ENCODE data around the gene KIF26B.

Gene KIF26B

DNA sequence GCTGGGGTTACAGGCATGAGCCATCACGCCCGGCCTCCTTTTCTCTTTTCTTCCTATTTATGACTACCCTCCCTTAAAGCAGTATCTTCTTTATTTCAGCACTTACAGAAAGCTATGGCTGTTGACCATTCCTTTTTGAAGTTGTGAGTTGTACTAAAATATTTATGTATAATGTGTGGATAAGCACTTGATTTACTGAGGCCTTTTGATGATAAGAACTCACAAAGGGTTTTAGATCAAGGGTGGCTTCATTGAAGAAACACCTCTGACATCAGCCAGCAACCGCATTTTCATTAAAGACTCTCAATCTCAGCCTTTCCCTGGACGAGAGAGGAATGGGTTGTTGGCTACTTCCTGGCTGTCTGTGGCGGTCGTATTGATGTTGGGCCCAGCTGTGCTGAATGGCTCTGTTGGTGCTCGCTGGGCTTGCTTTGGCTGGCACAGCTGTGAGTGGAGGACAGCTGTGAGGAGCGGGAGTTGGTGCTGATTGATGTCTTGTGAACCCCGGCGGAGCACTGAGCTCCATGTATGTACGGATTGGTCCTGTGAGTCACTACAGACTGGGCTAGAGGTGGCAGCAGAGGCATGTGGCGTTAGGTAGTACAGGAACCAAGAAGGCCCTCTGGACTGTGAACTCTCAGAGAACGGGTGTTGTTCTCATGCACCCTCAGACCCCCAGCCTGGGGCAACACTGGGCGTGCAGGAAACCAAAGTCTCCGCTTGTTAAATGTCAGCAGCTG lies 208.8 kb downstream of the KIF26B start:
- DNase-seq, result no peak

GRCh38 chr1:245365095-245366020 lies 210.6 kb downstream of the KIF26B start:
- no peak for DNase-seq

DNA sequence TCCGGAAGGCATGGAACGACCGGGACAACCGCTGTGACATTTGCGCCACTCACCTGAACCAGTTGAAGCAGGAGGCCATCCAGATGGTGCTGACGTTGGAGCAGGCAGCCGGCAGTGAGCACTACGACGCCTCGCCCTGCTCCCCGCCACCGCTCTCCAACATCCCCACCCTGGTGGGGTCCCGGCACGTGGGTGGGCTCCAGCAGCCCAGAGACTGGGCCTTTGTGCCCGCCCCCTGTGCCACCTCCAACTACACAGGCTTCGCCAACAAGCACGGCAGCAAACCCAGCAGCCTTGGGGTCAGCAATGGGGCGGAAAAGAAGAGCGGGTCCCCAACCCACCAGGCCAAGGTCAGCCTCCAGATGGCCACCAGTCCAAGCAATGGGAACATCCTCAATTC lies 212.1 kb downstream of the KIF26B start:
- no peak for DNase-seq

DNA sequence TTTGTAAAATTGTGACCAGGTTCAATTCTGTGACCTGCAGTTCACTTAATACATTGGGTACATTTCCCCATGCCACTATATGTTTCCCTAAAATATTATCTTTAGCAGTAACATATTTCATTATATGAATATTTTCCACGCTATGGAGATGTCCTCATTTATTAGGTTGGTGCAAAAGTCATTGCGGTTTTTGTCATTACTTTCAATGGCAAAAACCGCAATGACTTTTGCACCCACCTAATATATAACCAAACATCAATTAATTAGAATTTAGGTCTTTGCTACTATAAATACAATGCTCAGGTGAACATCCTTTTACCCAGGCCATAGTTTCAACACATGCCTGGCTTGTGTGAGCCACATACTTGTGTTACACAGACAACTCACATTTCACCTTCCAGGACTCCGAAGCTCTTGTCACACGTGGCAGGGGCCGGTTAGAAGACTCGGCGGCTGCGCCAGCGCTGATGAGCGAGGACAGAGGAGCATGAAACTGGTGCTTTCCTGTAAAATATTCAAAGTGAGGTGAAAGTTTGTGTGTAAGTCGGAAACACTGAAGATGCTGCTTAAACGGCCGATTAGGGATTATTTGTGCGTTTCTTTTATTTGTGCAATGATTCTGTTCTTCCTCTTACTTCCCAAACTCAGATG lies 215.5 kb downstream of the KIF26B start:
- DNase-seq, result no peak

DNA sequence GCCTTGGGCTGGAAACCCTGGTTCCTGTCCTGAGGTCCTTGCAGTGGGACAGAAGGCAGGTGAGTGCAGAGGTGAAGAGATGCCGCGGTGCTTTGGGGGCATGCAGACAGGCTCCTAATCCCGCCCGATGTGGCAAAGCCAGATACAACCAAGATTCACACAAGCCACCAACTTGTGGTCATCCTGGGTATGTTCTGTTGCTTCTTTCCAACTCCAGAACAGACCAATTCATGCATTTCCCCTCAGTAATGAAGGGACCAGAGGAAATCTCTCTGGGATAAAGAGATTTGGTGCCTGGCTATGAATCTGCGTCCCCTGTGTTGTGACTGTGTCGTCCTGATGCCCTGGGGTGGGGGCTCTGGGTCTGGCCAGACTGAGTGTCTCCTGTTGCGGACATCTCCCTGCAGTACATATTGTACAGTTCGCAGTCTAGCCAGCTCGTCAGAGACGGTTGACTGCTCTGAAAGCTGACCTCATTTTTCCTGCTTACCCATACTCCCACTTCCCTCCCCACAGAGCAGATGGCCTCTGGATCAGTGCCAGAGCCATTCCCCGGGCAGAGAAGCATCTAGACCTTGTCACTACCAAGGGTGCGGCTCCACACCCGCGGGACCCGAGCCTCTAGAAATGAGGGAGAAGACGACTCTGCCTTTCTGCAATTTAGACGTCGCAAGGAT lies 216.3 kb downstream of the KIF26B start:
- no peak for DNase-seq

DNA sequence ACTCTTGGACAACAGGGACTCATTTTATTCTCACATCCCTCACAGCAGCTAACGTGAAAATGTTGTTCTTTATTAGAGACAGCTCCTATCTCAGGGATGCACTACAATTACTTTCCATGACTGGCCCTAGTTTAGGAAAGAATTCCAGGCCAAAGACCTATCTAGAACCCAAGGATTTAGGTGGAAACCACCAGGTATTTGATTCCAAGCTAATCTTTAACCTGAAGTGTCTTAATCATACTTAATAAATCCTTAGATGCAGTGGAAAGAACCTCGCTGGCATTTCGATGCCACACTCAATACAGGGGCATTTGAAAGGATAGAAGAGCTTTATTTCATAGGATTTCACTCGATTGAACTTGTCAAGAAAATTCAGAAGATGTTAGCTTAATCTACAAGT lies 218.3 kb downstream of the KIF26B start:
- DNase-seq, result no peak

GRCh38 chr1:245375789-245376460 lies 221.1 kb downstream of the KIF26B start:
- DNase-seq, result no peak

GRCh38 chr1:245377854-245378253 lies 223.1 kb downstream of the KIF26B start:
- DNase-seq, result no peak

DNA sequence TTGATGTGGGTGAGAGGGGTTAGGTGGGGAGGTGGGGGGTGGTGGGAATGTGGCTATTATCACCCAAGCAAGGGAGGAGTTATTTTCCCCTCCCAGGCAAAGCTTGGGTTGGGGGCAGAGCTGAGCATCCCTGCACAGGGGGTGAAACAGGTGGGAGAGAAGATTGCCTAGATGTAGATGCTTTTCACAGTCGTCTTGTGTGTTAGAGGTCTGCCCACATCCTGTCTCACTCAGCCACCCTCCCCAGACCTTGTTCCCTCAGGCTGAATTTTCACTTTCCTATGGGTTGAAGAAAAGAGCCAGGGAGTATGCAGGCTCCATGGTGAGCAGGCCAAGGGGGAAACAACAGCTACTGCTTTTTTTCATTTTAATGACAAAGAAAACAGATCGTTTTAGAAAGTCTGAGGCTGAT lies 223.5 kb downstream of the KIF26B start:
- DNase-seq, result no peak

DNA sequence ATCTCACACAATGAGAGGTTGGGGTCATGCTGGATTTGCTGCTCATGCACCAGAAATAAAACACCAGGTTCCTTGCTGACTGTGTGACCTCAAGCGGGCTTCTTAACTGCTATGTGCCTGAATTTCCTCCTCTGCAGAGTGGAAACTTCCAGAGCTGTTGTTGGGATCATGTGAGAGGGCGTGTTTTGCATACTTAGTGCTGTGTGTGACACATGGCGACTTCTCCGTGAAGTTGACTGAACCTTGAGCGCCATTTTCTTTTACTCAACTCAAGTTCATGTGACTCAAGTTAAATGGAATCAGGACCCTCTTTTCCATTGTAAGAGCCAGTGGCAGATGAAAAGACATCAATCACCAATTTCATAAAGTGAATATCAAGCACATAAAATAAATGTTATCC lies 224.0 kb downstream of the KIF26B start:
- no peak for DNase-seq

DNA sequence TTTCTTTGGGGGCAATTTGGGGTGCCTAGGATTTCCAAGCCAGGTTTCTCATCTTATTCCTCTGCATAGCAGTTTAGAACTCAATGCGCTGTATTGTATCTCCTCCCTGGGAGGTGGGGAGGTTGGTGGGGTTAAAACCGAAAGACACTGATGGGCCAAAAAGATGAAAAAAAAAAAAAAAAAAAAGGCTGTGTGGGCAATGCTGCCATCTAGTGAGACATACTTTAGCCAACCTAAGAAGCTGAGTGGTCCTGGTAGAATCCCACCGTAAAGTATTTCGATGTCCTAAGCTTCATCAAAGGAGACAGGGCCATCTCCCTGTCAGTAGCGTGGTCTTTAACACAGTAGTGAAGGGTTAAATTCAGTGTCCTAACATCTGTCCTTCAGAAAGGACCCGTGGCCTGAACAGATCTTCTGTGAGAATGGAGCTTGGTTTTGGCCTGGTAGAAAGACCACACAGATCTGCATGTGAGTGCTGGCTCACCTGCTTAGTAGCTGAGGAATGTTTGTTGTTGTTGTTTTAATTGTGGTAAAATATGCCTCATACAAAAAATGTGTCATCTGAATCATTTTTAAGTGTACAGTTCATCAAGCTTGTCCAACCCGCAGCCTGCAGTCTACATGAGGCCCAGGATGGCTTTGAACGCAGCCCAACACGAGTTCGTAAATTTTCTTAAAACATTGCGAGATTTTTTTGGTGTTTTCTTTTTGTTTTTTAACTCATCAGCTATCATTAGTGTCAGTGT lies 226.2 kb downstream of the KIF26B start:
- no peak for DNase-seq

DNA sequence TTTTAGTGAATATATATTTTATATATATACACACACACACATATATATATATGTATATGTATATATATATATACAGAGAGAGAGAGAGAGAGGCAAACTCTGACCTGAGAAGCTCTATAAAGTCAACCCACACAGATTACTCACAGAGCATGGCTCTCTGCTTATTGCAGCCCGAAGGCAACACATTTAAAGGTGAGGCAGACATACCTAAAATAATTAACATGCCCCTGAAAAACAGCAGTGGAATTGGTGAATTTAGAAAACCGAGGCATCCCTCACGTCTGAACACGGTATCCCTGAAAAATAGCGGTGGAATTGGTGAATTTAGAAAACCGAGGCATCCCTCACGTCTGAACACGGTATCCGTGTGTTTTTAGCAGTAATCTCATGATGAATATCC lies 228.2 kb downstream of the KIF26B start:
- DNase-seq, result no peak

GRCh38 chr1:245383396-245384330 lies 228.9 kb downstream of the KIF26B start:
- DNase-seq, result no peak

DNA sequence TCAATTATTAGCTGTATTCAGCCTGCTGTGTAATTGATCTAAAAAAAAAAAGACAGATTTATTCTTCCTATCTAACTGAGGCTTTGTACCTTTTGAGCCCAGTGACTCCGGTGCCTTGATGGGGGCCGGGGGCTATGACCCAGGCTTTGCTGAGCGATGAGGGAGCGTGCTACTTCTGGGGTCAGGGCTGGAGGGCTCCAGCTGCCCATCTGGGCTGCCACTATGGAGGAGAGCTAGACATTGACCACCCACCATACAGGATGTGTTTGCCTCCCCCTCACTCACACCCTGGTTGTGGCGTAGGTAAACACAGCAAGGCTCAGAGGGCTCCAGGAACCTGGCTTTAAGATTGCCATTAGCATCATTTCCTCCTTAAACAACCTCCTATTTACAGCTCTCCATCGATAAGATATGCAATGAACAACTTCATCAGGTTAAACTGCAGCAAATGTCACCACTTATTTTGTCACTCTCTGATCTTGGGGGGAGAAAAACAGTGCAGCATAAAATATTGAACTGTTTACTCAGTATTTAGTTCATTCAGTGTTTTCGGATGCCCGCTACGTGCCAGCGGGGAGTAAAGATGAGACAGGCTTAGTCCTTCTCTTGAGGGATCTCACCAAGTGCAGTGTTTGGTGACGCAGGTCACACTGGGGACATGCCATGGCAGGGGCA lies 231.6 kb downstream of the KIF26B start:
- no peak for DNase-seq

DNA sequence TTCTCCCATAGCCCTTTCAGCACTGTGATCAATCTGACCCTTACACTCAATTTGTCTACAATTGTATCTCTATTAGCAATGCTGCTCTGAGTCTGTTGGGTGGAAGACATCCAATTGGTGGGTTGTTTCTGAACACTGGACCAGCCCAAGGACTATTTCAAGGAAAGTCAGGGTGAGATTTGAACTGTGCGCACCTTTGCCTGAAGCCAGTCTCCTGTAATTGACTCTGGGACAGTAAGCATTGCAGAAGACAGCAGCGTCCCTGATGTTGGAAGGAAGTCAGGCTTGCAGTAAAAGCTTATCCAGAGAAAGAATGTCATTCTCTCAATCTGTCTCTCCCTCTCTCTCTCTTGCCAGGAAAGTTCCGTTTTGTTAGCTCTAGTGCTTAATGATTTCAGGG lies 233.9 kb downstream of the KIF26B start:
- no peak for DNase-seq

GRCh38 chr1:245389873-245390272 lies 235.1 kb downstream of the KIF26B start:
- no peak for DNase-seq

GRCh38 chr1:245390975-245391374 lies 236.2 kb downstream of the KIF26B start:
- no peak for DNase-seq

DNA sequence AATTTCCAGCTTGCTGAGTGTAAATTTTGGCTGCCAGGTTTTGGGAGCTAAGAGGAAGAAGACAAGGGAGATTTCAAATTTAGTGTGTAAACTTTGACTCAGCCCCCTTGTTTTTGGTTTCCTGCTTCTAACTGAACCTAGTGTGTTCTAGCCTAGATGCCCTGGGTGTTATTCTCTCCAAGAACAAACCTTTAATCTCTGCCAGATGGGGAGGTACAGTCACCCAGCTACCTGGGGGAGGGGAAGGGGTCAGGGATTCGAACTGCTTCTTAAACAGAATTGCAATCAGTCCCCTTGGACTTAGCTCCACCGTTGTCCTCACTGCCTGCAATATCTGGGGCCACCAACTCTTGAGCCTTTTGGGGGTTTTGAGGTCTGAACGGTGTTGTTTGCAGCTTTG lies 238.9 kb downstream of the KIF26B start:
- DNase-seq, result no peak

GRCh38 chr1:245395680-245396079 lies 240.9 kb downstream of the KIF26B start:
- no peak for DNase-seq

- no peak for DNase-seq
Measured at GRCh38 chr1:245396615-245397014, 241.8 kb downstream of the KIF26B start.

All from NCI-H2081 treated with DMSO at 0.1 percent for 48 hours (cell line).